GM12872 (cell line): ENCODE data around the gene EHBP1.

Experiments used
- TF ChIP-seq, protein P1 (sequence below): IDR thresholded peaks from 3 replicates; pipeline ENCODE4 v1.5.1; 2011; ENCODE audit warnings: low read depth, mild to moderate bottlenecking, low read length, moderate library complexity; ENCODE audit not compliant: insufficient read depth

EHBP1 gene

DNA sequence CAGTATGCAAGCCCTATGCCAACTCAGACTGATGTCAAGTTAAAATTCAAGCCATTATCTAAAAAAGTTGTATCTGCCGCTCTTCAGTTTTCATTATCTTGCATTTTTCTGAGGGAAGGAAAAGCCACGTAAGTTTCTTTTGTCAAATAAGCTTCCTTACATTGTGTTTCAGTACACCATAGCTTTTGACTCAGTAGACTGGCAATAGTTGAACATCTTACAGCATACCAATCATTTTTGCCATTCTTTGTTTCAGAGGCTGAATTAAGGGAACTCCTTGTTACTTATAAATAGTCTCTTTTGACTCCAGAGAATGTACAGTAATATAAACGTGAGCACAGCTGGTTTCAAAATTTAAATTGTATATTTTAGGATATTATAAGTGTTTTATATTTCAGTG is 120.6 kb downstream of the EHBP1 start:
- TF ChIP-seq, protein P1, sequence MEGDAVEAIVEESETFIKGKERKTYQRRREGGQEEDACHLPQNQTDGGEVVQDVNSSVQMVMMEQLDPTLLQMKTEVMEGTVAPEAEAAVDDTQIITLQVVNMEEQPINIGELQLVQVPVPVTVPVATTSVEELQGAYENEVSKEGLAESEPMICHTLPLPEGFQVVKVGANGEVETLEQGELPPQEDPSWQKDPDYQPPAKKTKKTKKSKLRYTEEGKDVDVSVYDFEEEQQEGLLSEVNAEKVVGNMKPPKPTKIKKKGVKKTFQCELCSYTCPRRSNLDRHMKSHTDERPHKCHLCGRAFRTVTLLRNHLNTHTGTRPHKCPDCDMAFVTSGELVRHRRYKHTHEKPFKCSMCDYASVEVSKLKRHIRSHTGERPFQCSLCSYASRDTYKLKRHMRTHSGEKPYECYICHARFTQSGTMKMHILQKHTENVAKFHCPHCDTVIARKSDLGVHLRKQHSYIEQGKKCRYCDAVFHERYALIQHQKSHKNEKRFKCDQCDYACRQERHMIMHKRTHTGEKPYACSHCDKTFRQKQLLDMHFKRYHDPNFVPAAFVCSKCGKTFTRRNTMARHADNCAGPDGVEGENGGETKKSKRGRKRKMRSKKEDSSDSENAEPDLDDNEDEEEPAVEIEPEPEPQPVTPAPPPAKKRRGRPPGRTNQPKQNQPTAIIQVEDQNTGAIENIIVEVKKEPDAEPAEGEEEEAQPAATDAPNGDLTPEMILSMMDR, result no peak

DNA sequence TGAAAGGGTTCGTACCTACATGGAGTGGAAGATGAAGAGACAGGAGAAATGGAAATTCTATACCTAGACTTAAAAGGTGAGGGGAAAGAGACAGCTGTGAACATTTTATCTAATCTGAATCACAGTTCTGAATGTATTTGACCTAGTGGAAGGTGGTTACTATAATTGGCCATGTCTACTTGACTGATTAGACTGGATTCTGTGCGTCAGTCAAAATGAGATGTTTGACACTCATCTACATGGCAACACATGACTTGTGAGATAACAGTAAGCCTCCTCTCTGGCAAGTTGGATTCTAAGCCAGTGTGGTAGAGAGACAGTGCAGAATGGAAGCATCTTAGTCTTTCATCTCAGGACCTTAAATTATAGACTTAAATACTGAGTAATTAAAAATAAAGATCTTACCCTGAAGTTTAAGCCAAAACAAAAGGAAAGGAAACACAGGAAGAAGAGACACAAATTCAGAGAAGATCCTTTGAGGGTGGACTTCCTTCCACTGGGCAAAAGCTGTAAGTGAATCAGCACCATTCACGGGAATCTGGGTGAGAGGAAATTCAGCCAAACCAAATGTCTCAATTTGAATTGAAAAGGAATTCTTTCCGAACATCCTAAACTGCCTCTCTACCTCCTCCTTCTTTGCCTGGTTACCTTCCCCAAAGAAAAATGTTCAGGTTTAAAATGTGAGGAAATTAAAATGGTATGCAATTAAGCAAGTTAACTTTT is 121.6 kb downstream of the EHBP1 start:
- TF ChIP-seq, protein P1, result no peak

DNA sequence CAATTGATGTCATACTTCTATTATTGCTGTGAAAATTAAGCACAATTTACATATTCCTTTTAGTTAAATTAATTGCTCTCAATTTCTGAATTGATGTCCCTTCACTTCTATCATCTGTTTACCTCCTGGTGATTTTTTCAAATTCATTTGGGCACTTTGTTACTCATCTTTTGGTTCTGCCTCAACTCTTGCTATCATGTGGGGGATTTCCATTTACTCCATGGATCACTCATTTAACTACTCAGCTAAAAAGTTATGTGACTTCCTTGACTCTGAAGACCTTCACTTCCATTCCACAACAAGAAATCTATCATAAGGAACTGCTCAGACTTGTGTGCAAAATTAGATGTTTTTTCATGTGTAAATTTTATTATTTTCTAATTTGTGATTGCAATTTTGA is 126.2 kb downstream of the EHBP1 start:
- TF ChIP-seq, protein P1, result no peak

DNA sequence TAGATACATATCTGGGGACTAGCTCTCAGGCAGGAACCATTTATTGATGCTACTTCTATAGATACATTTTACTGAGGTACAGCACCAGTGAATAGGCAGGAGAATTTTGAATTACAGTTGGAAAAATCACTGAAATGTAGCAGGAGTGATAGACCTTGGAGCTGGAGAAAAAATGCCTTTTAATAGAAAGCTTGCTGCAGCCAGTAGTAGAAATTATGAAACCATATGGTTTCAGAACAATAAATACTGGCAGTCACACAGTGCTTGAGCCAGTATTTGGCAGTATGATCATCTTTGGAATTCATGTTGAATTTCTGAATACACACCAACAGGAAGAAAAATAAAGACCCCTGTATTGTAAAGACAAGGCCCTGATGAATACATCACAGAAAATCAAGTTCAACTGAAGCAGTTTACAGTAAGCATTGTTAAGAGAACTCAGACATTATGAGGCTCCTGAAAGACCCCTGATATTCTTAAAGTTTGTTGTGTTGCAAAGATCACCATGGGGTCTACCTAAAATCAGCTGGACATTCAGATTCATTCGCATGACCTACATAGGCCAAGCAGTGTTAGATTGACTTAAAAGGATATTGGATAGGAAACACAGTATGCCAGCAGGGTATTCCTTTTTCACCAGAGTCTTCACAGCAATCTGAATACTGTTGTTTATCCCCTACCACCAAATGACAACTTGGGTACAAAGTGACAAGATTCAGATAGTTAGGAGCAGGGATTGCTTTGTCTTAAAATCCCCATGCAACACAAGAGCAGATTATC is 139.0 kb downstream of the EHBP1 start:
- TF ChIP-seq, protein P1, result no peak

DNA sequence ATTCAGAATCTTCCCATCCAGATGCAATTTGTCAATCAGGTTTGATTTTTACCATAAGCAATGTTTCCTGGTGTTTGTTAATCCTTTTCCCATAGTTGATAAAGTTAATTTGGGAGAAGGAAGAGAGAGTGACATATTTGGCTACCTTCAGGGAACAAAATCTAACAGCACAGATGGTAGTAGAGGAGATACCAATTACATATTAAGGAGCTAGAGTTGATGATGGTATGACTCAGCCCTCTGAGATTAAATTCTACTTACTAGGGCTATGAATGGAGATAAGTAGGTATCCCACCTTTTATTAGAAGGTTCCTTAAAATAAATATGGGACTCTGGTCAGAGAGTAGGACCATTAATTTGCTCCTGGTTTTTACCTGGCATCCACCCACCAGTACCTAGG is 139.7 kb downstream of the EHBP1 start:
- TF ChIP-seq, protein P1, result no peak

DNA sequence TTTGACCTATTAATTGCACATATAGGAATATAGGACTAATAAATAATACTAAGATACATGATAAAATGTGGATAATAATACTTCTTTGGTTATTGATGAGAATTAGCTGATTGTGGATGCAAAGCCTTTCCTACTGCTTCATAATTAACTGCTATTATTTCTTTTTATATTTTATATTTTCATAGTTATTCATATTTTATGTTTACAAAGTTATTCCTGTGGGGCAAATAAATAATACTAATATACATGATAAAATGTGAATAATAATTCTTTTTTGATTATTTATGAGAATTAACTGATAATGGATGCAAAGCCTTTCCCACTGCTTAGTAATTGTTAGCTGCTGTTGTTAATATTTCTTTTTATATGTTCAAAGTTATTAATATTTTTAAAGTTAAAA is 146.7 kb downstream of the EHBP1 start:
- TF ChIP-seq, protein P1, result no peak

DNA sequence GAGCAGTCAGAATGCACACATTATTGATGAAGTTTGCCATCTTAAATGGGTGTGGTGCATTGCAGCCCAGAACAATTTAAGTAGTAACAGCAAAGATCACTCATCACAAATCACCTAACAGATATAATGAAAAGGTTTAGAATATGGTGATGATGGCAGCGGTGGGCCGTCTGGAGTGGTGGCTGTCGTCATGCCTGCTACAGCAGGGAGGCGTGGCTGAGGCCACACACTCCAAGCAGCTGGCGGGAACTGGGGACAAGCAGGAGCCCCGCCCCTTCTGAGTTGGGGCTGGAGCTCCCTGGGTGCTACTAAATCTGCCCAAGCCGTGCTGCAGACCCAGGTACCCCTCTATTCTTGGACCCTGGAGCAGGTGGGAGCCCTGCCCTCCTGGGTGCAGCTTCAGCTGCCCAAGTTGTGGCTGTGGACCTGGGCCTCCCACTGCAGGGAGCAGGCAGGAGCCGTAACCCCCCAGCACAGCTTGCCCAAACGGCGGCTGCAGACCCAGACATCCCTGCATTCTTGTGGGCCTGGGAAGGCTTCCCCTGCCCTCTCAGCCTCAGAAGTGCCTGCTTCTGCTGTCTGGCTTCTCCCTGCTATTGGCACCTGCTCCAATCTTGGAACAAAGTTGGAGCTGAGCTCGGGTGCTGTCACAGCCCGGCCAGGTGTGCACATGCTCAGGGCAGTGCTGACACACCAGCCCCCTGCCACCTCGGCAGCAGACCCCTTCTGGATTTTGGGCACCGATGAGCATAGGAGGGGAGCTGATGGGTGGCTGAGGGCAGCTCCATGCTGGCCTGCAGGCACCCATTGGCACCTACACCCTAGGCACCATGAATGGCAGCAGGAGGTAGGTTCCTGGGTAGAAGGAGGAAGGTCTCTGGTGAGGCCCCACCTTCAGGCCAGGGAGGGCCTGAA is 149.3 kb downstream of the EHBP1 start:
- TF ChIP-seq, protein P1, result no peak
